H9 (cell line): ENCODE results near the gene PACC1. TPM values are rescaled to one million over a fixed set of nuclear protein-coding genes. Genes with fewer than 3 reads are reported as not detected.

ENCODE experiments used
- DNase-seq: peaks from one replicate; pipeline ENCODE4 v3.0.0-alpha.2; 2017
- H2AFZ ChIP-seq: one replicate; pipeline ENCODE4 v1.6.1; 2013; ENCODE audit warnings: mild to moderate bottlenecking, low read length, control low read depth, moderate library complexity
- H2AK5ac ChIP-seq: 2 replicates; pipeline ENCODE4 v1.6.1; 2013; ENCODE audit warnings: low read length, control low read depth, mixed read lengths; ENCODE audit not compliant: insufficient read length
- H2BK120ac ChIP-seq: one replicate; pipeline ENCODE4 v1.6.1; 2013; ENCODE audit warnings: low read depth, mild to moderate bottlenecking, low read length, control low read depth, inconsistent platforms; ENCODE audit not compliant: poor library complexity, severe bottlenecking
- H2BK12ac ChIP-seq: 2 replicates; pipeline ENCODE4 v1.6.1; 2013; ENCODE audit warnings: low read length, control low read depth, mixed read lengths, low read depth; ENCODE audit not compliant: insufficient read length
- H2BK15ac ChIP-seq: 2 replicates; pipeline ENCODE4 v1.6.1; 2013; ENCODE audit warnings: low read depth, low read length, control low read depth
- H2BK20ac ChIP-seq: one replicate; pipeline ENCODE4 v1.6.1; 2013; ENCODE audit warnings: low read depth, mild to moderate bottlenecking, low read length, control low read depth, inconsistent platforms; ENCODE audit not compliant: poor library complexity, severe bottlenecking
- H2BK5ac ChIP-seq: 2 replicates; pipeline ENCODE4 v1.6.1; 2013; ENCODE audit warnings: low read length, control low read depth, mixed read lengths; ENCODE audit not compliant: insufficient read length
- H3K14ac ChIP-seq: 2 replicates; pipeline ENCODE4 v1.6.1; 2013; ENCODE audit warnings: low read length, control low read depth; ENCODE audit not compliant: insufficient read depth
- H3K18ac ChIP-seq: 2 replicates; pipeline ENCODE4 v1.6.1; 2013; ENCODE audit warnings: low read depth, mild to moderate bottlenecking, mixed read lengths, low read length, control low read depth; ENCODE audit not compliant: insufficient read length
- H3K23ac ChIP-seq: 2 replicates; pipeline ENCODE4 v1.6.1; 2013; ENCODE audit warnings: low read length, control low read depth, mixed read lengths, low read depth; ENCODE audit not compliant: insufficient read length
- H3K23me2 ChIP-seq: 2 replicates; pipeline ENCODE4 v1.6.1; 2013; ENCODE audit warnings: low read depth, mild to moderate bottlenecking, mixed read lengths, low read length, control low read depth; ENCODE audit not compliant: insufficient read length, poor library complexity, severe bottlenecking
- H3K27ac ChIP-seq: 2 replicates; pipeline ENCODE4 v1.5.1; 2013; ENCODE audit warnings: low read length, control low read depth, mixed read lengths, low read depth; ENCODE audit not compliant: insufficient read length
- H3K27me3 ChIP-seq: 2 replicates; pipeline ENCODE4 v1.6.1; 2013; ENCODE audit warnings: low read length, control low read depth, inconsistent platforms; ENCODE audit not compliant: insufficient read depth
- H3K4ac ChIP-seq: 2 replicates; pipeline ENCODE4 v1.6.1; 2013; ENCODE audit warnings: low read depth, mild to moderate bottlenecking, control low read depth, inconsistent platforms, low read length, moderate library complexity
- H3K4me1 ChIP-seq: 2 replicates; pipeline ENCODE4 v1.6.1; 2013; ENCODE audit warnings: low read length, control low read depth, inconsistent platforms; ENCODE audit not compliant: insufficient read depth
- H3K4me2 ChIP-seq: 2 replicates; pipeline ENCODE4 v1.6.1; 2013; ENCODE audit warnings: low read length, control low read depth, mixed read lengths; ENCODE audit not compliant: insufficient read length, insufficient read depth
- H3K56ac ChIP-seq: 2 replicates; pipeline ENCODE4 v1.6.1; 2013; ENCODE audit warnings: low read depth, mild to moderate bottlenecking, mixed read lengths, low read length, control low read depth; ENCODE audit not compliant: insufficient read length
- H3K79me1 ChIP-seq: 2 replicates; pipeline ENCODE4 v1.6.1; 2013; ENCODE audit warnings: low read depth, mild to moderate bottlenecking, moderate library complexity, low read length, control low read depth, inconsistent platforms; ENCODE audit not compliant: insufficient read depth, poor library complexity, severe bottlenecking
- H3K79me2 ChIP-seq: 2 replicates; pipeline ENCODE4 v1.6.1; 2013; ENCODE audit warnings: low read length, control low read depth, inconsistent platforms; ENCODE audit not compliant: insufficient read depth
- H3K9ac ChIP-seq: 2 replicates; pipeline ENCODE4 v1.6.1; 2013; ENCODE audit warnings: low read length, control low read depth, mixed read lengths; ENCODE audit not compliant: insufficient read length; ENCODE audit errors: extremely low read depth
- H3K9me3 ChIP-seq: one replicate; pipeline ENCODE4 v1.6.1; 2013; ENCODE audit warnings: low read depth, low read length, inconsistent platforms; ENCODE audit not compliant: control insufficient read depth
- H3T11ph ChIP-seq: one replicate; pipeline ENCODE4 v1.6.1; 2013; ENCODE audit warnings: mild to moderate bottlenecking, low read length, control low read depth, inconsistent platforms
- H4K20me1 ChIP-seq: one replicate; pipeline ENCODE4 v1.6.1; 2013; ENCODE audit not compliant: control insufficient read depth, insufficient read length, insufficient read depth
- H4K5ac ChIP-seq: 2 replicates; pipeline ENCODE4 v1.6.1; 2013; ENCODE audit warnings: low read depth, mild to moderate bottlenecking, mixed read lengths, low read length, control low read depth; ENCODE audit not compliant: insufficient read length
- H4K8ac ChIP-seq: replicated peaks from 2 replicates; pipeline ENCODE4 v1.6.1; 2013; ENCODE audit warnings: low read length, control low read depth, mixed read lengths, low read depth; ENCODE audit not compliant: insufficient read length
- H4K91ac ChIP-seq: 2 replicates; pipeline ENCODE4 v1.6.1; 2013; ENCODE audit warnings: low read depth, mild to moderate bottlenecking, moderate library complexity, mixed read lengths, low read length, control low read depth; ENCODE audit not compliant: insufficient read length
- H3K27ac Mint-ChIP-seq, 3 experiments: 2 replicates in 2 of 3; 3 replicates in 1 of 3; pipeline ENCODE4 v1.8.0; 2020 to 2021; ENCODE audit warnings: mixed read lengths in 3 of 3, mild to moderate bottlenecking in 1 of 3, moderate library complexity in 1 of 3
- H3K27me3 Mint-ChIP-seq: 2 replicates; pipeline ENCODE4 v1.8.0; 2021; ENCODE audit warnings: low read depth, mild to moderate bottlenecking, moderate library complexity, mixed read lengths
- H3K36me3 Mint-ChIP-seq, 3 experiments: 2 replicates in 2 of 3; 3 replicates in 1 of 3; pipeline ENCODE4 v1.8.0; 2020 to 2021; ENCODE audit warnings: low read depth in 3 of 3, mixed read lengths in 3 of 3; ENCODE audit not compliant: insufficient read depth in 1 of 3
- H3K4me1 Mint-ChIP-seq, 2 experiments: 2 replicates each; pipeline ENCODE4 v1.8.0; 2020; ENCODE audit warnings: mixed read lengths in 2 of 2
- H3K4me3 Mint-ChIP-seq, 2 experiments: 2 replicates in 1 of 2; 3 replicates in 1 of 2; pipeline ENCODE4 v1.8.0; 2020 to 2021; ENCODE audit warnings: mild to moderate bottlenecking in 2 of 2, mixed read lengths in 2 of 2, moderate library complexity in 1 of 2
- H3K9me3 Mint-ChIP-seq, 2 experiments: 2 replicates in 1 of 2; 3 replicates in 1 of 2; pipeline ENCODE4 v1.8.0; 2020; ENCODE audit warnings: mild to moderate bottlenecking in 2 of 2, mixed read lengths in 2 of 2, moderate library complexity in 1 of 2
- WGBS: extraction: QIAGEN DNeasy Blood & Tissue Kit; methylation state at CpG from one replicate; pipeline ENCODE4 v1.1.7; 2013; ENCODE audit warnings: missing lambda C conversion rate, low lambda C conversion rate, mixed read lengths; ENCODE audit not compliant: insufficient read length; ENCODE audit errors: extremely low coverage; 5-methylcytosine and 5-hydroxymethylcytosine counted together
- total RNA-seq: library from RNA; stranded (reverse); gene quantifications from 2 replicates; pipeline ENCODE4 v1.2.1, GENCODE V29; 2021
- TF ChIP-seq, protein P1 (sequence below): fragments of 200-600 bp; sonication (generic); conservative IDR thresholded peaks from 3 replicates; pipeline ENCODE4 v1.8.0; 2021; ENCODE audit warnings: antibody characterized with exemption, mild to moderate bottlenecking

The PACC1 gene
- total RNA-seq, 1 experiment from 2014 or later = 10.9 TPM

DNA sequence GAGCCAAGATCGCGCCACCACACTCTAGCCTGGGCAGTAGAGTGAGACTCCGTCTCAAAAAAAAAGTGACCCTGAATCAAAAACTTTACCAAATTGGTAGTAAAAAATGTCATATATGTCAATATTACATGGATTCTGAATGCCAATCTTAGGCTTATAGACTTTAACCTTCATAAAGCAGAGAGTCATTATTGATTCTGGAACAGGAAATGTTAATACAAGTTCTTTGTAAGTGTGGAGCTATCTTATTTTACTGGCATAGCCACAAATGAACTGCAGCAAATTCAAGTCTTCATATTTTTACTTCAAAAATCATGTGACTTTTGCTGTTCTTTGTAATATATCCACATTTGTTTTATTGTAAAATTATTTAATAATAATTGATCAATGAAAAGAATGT is 88.1 kb downstream of the PACC1 start:
- no peak overlapping the region for H3K4me2 ChIP-seq
- no peak overlapping the region for H3K4ac ChIP-seq
- H3K9me3 Mint-ChIP-seq = peaks cover 0 to 1% of the 10 kb centered on the region in 2 experiments; a peak in 2 of 5 replicates
- no peak overlapping the region for H4K5ac ChIP-seq
- no peak overlapping the region for H2BK5ac ChIP-seq
- no peak overlapping the region for H2AK5ac ChIP-seq
- H2BK120ac ChIP-seq = no peak overlapping the region
- no peaks in the 10 kb centered on the region for H3K79me2 ChIP-seq
- H2BK20ac ChIP-seq = no peak overlapping the region
- no CpG with 5 or more reads among the region's 3 CpGs for WGBS
- no peaks in the 10 kb centered on the region for H3K27me3 ChIP-seq
- no peaks in the 10 kb centered on the region for H4K20me1 ChIP-seq
- TF ChIP-seq, protein P1, sequence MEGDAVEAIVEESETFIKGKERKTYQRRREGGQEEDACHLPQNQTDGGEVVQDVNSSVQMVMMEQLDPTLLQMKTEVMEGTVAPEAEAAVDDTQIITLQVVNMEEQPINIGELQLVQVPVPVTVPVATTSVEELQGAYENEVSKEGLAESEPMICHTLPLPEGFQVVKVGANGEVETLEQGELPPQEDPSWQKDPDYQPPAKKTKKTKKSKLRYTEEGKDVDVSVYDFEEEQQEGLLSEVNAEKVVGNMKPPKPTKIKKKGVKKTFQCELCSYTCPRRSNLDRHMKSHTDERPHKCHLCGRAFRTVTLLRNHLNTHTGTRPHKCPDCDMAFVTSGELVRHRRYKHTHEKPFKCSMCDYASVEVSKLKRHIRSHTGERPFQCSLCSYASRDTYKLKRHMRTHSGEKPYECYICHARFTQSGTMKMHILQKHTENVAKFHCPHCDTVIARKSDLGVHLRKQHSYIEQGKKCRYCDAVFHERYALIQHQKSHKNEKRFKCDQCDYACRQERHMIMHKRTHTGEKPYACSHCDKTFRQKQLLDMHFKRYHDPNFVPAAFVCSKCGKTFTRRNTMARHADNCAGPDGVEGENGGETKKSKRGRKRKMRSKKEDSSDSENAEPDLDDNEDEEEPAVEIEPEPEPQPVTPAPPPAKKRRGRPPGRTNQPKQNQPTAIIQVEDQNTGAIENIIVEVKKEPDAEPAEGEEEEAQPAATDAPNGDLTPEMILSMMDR = no peak
- no peak overlapping the region for H2BK12ac ChIP-seq
- no peaks in the 10 kb centered on the region for H3K79me1 ChIP-seq
- no peak overlapping the region for H3K9ac ChIP-seq
- no peak overlapping the region for H3K56ac ChIP-seq
- no peaks in the 10 kb centered on the region for H3K23me2 ChIP-seq
- no peak overlapping the region for H3K27ac Mint-ChIP-seq
- no peaks in the 10 kb centered on the region for H3K9me3 ChIP-seq
- H3K36me3 Mint-ChIP-seq = peaks cover 0 to 5% (median 4%) of the 10 kb centered on the region in 3 experiments; a peak in 4 of 7 replicates
- no peak overlapping the region for H3K4me3 Mint-ChIP-seq
- H3K27ac ChIP-seq = no peak overlapping the region
- H3K23ac ChIP-seq = no peak overlapping the region
- H3K27me3 Mint-ChIP-seq = no peaks in the 10 kb centered on the region
- no peaks in the 10 kb centered on the region for H3K4me1 Mint-ChIP-seq
- no peak overlapping the region for H3T11ph ChIP-seq
- DNase-seq = no peak
- H4K91ac ChIP-seq = no peak overlapping the region
- no peak overlapping the region for H3K18ac ChIP-seq
- no peak overlapping the region for H3K14ac ChIP-seq
- no peak overlapping the region for H2BK15ac ChIP-seq
- no peak overlapping the region for H2AFZ ChIP-seq
- no peaks in the 10 kb centered on the region for H3K4me1 ChIP-seq
- H4K8ac ChIP-seq = no peak overlapping the region
